Non-pigmented ciliary epithelial cell (primary cell): ENCODE results near the gene TMEM59.
"Not testable (repeated sequence)": the region's sequence is repeated elsewhere in the genome, so short reads cannot be mapped to it uniquely, and the experiment has no call there.

Source experiments
- DNase-seq: peaks from one replicate; pipeline ENCODE4 v3.0.0-alpha.2; 2010; ENCODE audit warnings: low read depth

Gene TMEM59

DNA sequence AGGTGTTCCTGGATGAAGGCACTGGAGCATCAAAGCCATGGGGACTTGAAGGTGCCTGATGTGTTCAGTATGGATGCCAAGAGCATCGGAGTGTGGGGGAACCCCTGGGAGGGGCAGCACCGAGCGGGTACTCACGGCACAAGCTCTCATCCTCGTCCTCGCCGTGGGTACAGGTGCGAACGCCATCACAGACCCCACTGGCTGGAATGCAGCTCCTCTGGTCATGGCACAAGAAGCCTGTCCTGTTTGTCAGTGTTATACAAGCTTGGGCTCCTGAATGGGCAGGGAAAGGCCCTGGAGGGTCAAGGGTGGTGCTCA, 41.0 kb downstream of the TMEM59 start:
- no peak for DNase-seq

DNA sequence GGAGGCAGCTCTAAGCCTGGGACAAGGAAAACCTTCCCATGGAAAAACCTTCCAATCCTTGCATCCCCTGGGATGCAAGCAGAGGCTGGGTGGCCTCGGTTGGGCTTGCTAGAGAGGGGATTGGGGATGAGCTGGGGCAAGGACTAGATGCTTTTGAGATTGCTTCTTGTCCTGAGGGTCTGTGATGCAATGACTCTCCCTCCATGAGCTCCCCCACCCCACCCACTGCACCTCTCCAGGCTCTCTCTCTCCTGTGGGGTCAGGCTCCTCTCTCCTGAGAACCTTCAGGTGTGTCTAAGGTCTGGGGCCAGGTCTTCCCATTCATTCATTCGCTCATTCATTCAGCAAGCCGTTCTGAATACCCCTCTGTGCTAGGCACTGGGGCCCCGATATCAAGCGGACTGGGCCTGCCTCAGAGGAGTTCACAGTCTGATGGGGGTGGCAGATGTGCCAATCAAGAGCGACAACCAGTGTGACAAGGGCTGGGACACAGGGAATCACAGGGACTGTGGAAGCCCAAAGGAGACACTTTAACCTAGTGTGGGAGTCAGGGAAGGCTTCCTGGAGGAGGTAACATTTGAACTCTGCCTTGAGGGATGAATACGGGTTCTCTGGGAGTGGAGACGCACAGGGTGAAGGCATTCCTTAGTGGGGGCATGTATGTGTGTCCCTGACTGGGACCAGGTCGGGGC, 41.5 kb downstream of the TMEM59 start:
- DNase-seq = no peak

DNA sequence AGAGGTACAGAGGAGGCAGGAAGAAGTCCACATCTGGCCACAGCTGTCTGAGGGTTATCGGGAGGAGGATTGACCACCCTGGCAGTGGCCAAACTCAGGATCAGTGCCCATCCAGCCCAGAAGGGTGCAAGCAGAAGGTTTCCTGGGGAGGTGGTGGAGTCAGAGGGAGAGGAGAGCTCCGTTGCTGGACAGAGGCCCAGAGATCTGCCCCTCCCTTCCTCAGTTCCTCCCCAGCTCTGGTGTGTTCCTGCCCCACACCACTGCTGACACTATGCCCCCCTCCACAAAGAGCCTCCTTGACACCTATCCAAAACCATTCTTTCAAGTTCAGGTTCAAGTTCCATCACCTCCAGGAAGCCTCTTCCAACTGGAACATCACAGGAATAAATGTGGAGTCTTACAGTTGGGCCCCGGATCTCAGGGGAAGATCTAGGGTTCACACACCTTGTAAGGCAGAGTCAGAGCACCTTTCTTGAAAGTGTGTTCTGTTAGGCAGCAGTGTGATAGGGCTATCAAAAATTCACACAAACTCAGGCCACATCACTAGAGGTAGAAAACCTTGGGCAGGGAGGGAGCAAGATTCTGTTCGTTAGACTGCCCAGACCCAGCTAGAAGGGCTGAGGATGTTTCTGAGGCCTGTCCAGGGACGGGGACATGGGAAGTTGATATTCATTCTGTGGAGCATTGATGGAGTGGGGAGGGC, 42.4 kb downstream of the TMEM59 start:
- DNase-seq = no peak

DNA sequence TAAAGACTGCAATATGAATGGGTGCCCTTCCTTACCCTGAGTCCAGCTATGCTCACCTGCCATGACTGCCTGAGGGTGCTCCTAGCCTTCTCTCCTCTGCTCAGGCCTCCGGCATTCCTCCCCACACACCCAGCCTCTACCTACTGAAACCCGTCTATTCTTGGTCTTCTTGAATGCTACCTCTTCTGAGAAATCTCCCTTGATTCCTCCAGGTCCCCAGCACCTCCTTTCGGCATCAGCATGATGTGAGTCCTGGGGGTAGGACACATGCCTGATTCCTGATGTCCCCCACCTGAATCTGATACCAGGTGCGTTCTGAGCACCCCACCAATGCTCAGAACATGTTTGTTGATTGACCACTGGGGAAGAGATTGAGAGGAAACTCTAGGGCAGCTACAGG, 43.6 kb downstream of the TMEM59 start:
- DNase-seq = no peak

DNA sequence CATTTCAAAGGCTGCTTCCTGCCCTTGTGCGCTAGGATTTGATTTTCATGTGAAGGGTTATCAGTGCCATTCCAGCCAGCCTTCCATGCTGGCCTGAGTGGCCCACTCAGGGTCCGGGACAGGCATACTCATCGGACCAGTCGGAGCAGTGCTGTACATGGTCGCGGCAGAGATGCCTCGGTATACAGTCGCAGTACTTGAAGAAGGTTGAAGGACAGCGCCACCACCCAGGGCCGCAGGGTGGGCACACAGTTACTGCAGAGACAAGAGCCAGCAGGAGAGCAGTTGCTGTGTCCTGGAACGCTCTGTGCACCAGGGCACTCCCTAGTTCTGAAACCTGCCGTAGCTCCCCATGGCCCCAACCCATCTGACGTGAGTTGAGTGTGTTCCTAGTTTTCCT, 44.1 kb downstream of the TMEM59 start:
- no peak for DNase-seq

DNA sequence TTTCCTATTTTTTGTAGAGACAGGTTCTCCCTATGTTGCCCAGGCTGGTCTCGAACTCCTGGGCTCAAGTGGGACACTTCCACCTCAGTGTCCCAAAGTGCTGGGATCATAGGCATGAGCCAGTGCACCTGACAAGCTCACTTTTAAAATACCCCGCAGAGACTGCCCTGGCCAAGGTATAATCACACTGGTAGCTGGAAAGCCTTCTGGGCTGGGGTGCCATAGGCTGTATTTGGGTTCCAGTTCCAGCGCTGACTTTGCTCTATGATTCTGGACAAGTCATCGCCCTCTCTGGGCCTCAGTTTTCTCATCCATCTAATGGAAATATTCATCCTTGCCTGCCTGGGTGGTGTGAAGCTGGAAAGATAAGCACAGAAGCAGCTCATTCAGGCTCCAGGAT, 45.4 kb downstream of the TMEM59 start:
- DNase-seq = no peak

DNA sequence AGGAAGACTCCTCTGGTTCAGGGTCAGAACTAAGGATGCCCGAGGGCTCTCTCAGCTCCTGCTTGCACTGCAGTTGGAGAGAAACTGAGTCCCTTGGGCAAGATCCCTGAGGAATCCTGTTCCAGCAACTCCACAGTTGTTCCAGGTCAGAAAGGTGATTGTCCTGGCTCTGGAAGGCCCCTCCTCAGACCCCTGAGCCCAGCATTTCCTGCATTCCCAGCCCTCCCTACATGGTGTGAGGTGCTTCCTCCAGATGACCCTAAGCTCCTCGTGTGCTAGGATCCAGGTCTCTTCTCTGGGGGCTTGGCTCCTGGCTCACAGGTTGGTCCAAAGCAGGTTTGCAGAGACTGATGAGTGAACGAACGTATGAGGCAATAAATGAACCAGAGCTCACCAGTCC, 46.5 kb downstream of the TMEM59 start:
- no peak for DNase-seq

DNA sequence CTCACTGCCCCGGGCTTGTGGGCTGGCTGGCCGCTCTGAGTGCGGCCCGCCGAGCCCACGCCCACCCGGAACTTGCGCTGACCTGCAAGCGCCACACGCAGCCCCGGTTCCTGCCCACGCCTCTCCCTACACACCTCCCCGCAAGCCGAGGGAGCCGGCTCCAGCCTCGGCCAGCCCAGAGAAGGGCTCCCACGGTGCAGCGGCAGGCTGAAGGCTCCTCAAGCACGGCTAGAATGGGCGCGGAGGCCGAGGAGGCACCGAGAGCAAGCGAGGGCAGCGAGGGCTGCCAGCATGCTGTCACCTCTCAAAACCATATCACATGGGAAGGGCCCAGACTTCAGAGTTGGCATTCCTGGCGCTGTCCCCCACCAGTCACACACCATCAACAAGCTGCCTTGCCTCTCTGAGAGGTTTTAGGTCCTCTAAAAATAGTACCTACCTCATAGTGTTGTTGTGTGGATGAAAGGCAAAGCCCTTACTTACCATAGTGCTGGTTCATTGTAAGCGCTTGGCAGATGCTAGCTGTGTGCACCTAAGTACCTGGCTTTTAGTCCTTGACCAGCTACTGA, 48.4 kb downstream of the TMEM59 start:
- no peak for DNase-seq

DNA sequence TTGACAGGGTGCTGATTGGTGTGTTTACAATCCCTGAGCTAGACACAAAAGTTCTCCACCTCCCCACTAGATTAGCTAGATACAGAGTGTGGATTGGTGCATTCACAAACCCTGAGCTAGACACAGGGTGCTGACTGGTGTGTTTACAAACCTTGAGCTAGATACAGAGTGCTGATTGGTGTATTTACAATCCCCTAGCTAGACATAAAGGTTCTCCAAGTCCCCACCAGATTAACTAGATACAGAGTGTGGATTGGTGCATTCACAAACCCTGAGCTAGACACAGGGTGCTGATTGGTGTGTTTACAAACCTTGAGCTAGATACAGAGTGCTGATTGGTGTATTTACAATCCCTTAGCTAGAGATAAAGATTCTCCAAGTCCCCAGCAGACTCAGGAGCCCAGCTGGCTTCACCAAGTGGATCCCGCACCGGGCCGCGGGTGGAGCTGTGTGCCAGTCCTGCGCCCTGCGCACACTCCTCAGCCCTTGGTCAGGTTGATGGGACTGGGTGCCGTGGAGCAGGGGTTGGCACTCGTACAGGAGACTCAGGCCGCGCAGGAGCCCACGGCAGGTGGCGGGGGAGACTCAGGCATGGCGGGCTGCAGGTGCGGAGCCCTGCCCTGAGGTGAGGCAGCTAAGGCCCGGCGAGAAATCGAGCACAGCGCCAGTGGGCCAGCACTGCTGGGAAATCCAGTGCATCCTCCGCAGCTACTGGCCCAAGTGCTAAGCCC, 49.1 kb downstream of the TMEM59 start:
- DNase-seq = not testable (repeated sequence)

DNA sequence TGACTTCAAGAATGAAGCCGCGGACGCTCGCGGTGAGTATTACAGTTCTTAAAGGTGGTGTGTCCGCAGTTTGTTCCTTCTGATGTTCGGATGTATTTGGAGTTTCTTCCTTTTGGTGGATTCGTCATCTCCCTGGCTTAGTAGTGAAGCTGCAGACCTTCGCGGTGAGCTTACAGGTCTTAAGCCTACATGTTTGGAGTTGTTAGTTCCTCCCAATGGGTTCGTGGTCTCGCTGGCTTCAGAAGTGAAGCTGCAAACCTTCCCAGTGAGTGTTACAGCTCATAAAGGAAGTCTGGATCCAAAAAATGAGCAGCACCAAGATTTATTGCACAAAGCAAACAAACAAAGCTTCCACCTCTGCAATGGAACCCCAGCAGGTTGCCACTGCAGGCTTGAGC, 49.8 kb downstream of the TMEM59 start:
- no peak for DNase-seq

DNA sequence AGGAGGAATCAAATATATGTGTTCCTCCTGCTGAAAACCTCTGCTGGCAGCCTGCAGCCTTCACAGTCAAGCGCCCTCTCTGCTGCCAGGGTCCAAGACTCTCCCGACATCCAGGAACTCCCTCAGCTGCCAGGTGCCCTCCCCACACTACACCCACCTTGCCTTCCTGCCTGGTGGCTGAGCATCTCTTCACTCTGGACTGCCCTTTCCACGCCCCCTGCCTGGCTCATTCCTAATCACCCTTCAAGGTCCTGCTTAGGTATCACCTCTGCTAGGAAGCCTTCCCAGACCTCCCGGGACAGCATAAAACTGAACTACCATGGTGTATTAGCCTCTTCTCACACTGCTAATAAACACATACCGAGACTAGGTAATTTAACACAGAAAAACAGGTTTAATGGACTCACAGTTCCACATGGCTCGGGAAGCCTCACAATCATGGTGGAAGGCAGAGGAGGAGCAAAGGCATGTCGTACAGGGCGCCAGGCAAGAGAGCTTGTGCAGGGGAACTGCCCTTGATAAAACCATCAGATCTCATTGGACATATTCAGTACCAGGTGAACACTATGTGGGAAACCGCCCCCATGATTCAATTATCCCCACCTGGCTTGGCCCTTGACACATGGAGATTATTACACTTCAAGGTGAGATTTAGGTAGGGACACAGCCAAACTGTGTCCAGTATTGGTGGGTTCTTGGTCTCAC, 50.3 kb downstream of the TMEM59 start:
- no peak for DNase-seq

DNA sequence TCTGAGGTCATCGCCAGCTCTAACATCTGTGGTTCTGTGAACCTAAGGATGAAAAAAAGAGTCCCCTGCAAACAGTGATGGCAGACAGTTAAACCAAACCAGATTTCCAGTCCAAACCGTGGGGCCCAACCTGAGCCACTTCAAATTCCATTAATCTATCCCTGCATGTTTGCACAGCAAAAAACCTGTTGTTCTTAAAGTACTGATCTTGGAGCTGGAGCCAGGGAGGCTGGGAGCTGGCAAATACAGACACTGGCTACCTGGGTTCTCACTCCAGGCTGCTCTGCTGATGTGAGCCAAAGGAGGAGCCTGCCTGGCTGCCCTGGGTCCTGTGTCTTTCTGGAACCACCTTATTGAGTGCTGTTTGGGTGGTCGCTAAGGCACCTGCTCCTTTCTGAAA, 51.4 kb downstream of the TMEM59 start:
- no peak for DNase-seq

DNA sequence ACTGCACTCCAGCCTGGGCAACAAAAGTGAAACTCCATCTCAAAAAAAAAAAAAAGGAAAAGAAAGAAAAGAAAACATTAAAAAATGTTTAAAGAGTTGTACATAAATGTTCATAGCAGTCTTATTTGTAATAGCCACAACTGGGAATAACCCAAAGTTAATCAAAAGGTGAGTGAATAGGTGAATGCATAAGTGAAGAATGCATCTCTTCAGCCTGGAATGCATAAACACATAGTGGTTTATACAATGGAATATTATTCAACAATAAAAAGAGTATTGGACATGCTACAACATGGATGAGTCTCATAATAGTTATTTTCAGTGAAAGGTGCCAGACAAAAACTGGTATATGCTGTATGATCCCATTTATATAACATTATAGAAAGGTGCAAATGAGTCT, 53.1 kb downstream of the TMEM59 start:
- no peak for DNase-seq

DNA sequence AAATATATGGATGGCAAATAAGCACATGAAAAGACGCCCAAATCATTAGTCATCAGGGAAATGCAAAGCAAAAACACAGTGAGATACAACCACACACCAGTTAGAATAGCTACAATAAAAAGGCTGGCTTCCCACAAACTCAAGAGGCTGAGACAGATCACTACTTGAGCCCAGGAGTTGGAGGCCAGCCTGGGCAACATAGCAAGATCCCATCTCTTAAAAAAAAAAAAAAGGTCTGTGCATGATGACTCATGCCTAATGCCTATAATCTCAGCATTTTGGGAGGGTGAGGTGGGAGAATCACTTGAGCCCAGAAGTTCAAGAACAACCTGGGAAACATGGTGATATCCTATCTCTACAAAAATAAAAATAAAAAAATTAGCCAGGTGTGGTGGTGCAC, 54.8 kb downstream of the TMEM59 start:
- DNase-seq = no peak

DNA sequence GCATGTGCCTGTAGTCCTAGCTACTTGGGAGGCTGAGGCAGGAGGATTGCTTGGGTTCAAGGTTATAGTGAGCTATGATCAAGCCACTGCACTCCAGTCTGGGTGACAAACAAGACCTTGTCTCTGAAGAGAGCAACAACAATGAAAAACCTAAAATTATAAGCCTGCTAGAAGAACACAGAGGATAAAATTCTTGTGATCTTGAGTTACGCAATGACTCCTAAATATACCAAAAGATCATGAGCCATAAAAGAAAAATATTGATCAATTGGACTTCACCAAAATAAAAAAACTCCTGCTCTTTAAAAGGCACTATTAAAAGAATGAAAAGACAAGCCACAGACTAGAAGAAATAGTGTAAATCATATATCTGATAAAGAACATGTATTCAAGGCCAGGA, 57.3 kb downstream of the TMEM59 start:
- DNase-seq = no peak

DNA sequence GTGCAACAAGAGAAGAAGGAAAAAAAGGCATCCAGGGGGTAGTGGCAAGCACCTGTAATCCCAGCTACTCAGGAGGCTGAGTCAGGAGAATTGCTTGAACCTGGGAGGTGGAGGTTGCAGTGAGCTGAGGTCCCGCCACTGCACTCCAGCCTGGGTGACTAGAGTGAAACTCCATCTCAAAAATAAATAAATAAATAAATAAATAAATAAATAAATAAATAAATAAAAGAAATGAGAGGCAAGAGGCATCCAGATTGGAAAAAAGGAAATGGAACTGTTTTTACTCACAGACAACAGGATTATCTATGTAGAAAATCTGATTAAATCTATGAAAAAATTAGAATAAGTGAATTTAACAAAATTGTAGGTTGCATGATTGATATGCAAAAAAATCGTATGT, 58.5 kb downstream of the TMEM59 start:
- not testable (repeated sequence) for DNase-seq

DNA sequence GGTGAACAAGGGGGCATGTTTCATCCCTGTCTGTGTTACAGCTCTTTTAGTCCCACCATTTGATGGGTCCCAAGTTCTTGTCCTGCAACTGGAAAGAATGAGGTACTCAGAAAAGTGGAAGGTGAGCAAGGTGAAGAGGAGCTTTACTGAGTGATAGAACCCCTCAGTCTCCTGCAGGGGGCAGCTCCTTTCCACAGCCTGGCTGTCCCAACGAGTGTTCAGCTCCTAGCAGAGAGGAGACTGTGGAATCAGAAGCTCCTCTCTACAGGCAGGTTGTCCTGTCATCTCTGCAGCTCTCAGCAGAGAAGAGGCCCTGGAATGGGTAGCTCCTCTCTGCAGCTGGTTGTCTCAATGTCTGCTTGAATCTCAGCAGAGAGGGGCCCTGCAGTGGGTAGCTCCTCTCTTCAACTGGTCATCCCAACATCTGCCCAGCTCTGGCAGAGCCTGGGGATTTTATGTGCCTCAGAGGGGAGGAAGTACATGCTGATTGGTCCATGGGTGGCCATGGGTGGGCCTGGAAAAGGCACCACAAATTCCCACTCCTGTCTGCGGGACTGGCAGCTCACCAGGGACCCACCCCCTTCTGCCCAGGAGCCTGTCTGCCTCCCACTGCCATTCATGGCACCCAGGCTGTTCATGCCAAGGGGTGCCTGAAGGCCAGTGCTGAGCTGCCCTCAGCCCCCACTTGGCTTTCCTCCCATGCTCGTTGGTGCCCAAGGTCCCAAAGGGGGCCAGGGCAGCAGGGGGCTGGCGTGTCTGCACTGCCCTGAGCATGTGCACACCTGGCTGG, 60.7 kb downstream of the TMEM59 start:
- no peak for DNase-seq

DNA sequence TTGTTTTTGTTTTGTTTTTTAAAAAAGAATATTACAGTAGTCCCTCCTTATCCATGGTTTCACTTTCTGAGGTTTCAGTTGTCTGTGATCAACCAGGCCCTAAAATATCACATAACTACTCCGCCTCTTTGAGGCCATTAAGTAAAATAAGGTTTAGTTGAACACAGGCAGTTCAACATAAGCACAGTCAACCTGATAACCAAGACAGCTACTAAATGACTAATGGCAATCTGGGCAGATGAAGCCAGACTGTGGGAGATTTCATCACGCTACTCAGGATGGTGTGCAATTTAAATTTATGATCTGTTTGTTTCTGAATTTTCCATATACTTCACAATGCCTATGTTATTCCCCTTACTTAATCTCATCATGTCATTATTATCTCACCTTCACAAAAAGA, 65.1 kb downstream of the TMEM59 start:
- no peak for DNase-seq

DNA sequence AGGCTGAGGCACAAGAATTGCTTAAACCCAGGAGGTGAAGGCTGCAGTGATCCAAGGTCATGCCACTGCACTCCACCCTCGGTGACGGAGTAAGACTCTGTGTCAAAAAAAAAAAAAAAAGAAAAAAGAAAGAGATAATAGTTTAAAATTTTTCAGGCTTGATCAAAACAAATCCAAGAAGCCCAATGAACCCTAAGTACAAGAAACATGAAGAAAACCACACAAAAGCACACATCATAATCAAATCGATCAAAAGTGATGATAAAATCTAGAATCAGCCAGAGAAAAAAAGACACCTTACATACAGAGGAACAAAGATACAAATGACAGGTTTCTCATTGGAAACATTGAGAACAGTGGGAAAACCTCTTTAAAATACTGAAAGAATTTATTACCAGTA, 66.5 kb downstream of the TMEM59 start:
- no peak for DNase-seq

DNA sequence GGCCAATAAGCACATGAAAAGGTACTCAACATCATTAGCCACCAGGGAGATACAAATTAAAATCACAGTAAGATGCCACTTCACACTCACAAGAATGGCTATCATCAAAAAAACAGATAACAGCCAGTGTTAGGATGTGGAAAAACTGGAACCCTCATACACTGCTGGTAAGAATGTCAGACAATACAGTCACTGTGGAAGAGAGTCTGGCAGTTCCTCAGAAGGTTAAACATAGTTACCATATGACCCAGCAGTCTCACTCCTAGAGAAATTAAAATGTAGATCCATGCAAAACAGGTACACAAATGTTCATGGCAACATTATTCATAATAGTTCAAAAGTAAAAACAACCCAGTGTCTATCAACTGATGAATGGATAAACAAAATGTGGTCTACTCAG, 68.3 kb downstream of the TMEM59 start:
- no peak for DNase-seq

DNA sequence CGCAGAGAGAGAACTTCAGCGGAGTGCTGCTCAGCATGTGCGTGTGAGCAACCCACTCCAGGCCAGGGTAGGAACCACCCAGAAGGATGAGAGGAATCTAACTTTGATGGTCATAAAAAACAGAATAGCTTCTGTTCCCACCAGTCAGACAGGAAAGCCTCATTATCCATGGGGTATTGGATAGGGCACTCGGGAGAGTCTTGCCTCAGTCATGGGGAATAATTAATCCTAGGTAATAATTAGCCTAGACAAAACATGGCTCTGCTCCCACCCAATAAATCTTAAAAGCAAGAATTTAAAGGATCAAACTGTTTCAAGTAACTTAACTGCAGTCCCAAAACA, 70.3 kb downstream of the TMEM59 start:
- DNase-seq = no peak
